NB4 (cell line): ENCODE measurements around the gene LMNA.

ENCODE experiments used
- CTCF ChIP-seq: IDR thresholded peaks from one replicate; pipeline ENCODE4 v1.5.1; 2012; ENCODE audit warnings: low read depth, low read length
- MYC ChIP-seq: IDR thresholded peaks from 2 replicates; pipeline ENCODE4 v1.6.1; 2011; ENCODE audit warnings: low read depth, low read length
- POLR2A ChIP-seq: IDR thresholded peaks from 2 replicates; pipeline ENCODE4 v1.6.1; 2011; ENCODE audit warnings: mild to moderate bottlenecking; ENCODE audit not compliant: insufficient read length; ENCODE audit errors: extremely low read depth
- TF ChIP-seq, protein P1 (sequence below): IDR thresholded peaks from 2 replicates; pipeline ENCODE4 v1.6.1; 2011; ENCODE audit warnings: low read depth, low read length

GRCh38 chr1:156146769-156147405 is 32.4 kb downstream of the LMNA start:
- TF ChIP-seq POLR2A (no peak), CTCF (no peak), MYC (no peak)
- TF ChIP-seq, protein P1, sequence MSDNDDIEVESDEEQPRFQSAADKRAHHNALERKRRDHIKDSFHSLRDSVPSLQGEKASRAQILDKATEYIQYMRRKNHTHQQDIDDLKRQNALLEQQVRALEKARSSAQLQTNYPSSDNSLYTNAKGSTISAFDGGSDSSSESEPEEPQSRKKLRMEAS, result no peak
